NCI-H2029 treated with DMSO at 0.1 percent for 48 hours (cell line): ENCODE results near the gene CYP3A4.
"Not testable (repeated sequence)": the region's sequence is repeated elsewhere in the genome, so short reads cannot be mapped to it uniquely, and the experiment has no call there.

Experiments used
- DNase-seq: peaks from one replicate; lab custom pipeline; 2025; lab: John Stamatoyannopoulos, UW

CYP3A4 gene

GRCh38 chr7:99752356-99752755, 31.6 kb downstream of the CYP3A4 start:
- DNase-seq = no peak

- not testable (repeated sequence) for DNase-seq
These were observed 32.5 kb downstream of the CYP3A4 start for GRCh38 chr7:99751322-99752052.

GRCh38 chr7:99748846-99749579, 35.0 kb downstream of the CYP3A4 start:
- no peak for DNase-seq

- not testable (repeated sequence) for DNase-seq
These were observed 37.1 kb downstream of the CYP3A4 start for GRCh38 chr7:99746915-99747314.

- DNase-seq = not testable (repeated sequence)
These were observed 38.6 kb downstream of the CYP3A4 start for GRCh38 chr7:99745395-99745794.

GRCh38 chr7:99742737-99743394, 41.1 kb downstream of the CYP3A4 start:
- DNase-seq = no peak

- no peak for DNase-seq
These were observed 42.6 kb downstream of the CYP3A4 start for GRCh38 chr7:99741441-99741795.

- no peak for DNase-seq
These were observed 43.2 kb downstream of the CYP3A4 start for GRCh38 chr7:99740573-99741440.

GRCh38 chr7:99739699-99740572, 44.0 kb downstream of the CYP3A4 start:
- no peak for DNase-seq

GRCh38 chr7:99737726-99738125, 46.3 kb downstream of the CYP3A4 start:
- no peak for DNase-seq

- not testable (repeated sequence) for DNase-seq
These were observed 47.3 kb downstream of the CYP3A4 start for GRCh38 chr7:99736667-99737066.

- DNase-seq = no peak
These were observed 49.0 kb downstream of the CYP3A4 start, which contains the start of gene CYP3A7 for GRCh38 chr7:99734987-99735386. TSS of gene CYP3A7 (minus strand) at chr7:99735196. CDS start at chr7:99735093, 103 bp downstream.

GRCh38 chr7:99733448-99733847, 50.5 kb downstream of the CYP3A4 start:
- no peak for DNase-seq

- no peak for DNase-seq
These were observed 51.0 kb downstream of the CYP3A4 start for GRCh38 chr7:99733003-99733402.

GRCh38 chr7:99731638-99732374, 52.2 kb downstream of the CYP3A4 start:
- no peak for DNase-seq

GRCh38 chr7:99730992-99731391, 53.0 kb downstream of the CYP3A4 start:
- no peak for DNase-seq

GRCh38 chr7:99730238-99730810, 53.7 kb downstream of the CYP3A4 start:
- no peak for DNase-seq

- no peak for DNase-seq
These were observed 54.3 kb downstream of the CYP3A4 start for GRCh38 chr7:99729486-99730237.

- no peak for DNase-seq
These were observed 55.4 kb downstream of the CYP3A4 start for GRCh38 chr7:99728615-99729014.
